Measurements from ENCODE around the gene TOX2. TPM values are rescaled to one million over a fixed set of nuclear protein-coding genes. Genes with fewer than 3 reads are reported as not detected.

TOX2 gene
- total and polyA plus RNA-seq, 2 of the 4 experiments (the other 2 are of a cell fraction) = 1.3 to 17.5 TPM

DNA sequence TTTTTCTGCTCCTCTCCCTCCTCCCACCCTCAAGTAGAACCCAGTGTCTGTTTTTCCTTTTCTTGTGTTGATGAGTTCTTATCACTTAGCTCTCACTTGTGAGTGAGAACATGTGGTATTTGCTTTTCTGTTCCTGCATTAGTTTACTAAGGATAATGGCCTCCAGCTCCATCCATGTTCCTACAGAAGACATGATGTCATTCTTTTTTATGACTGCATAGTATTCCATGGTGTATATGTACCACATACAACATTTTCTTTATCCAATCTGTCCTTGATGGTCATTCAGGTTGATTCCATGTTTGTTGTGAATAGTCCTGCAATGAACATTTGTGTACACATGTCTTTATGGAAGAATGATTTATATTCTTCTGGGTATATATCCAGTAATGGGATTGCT is 81.0 kb downstream of the TOX2 start:
- H2AK5ac ChIP-seq (ENCODE audit: low read depth, low read length) = no peak overlapping the region
- H3K14ac ChIP-seq (replicated peaks; ENCODE audit: low read depth, low read length) = no peak overlapping the region
- no peak overlapping the region for H4K8ac ChIP-seq (ENCODE audit: low read depth in 2 of 2, low read length in 2 of 2)
- H3K79me1 ChIP-seq (ENCODE audit: low read depth in 1 of 2, low read length in 2 of 2) = peaks cover 30 to 68% of the 10 kb centered on the region in 2 experiments
- H3K27ac ChIP-seq (ENCODE audit: insufficient read depth, low read length) = no peak overlapping the region
- H3K4me1 ChIP-seq (ENCODE audit: control insufficient read depth, insufficient read depth, low read length) = peaks cover 2% of the 10 kb centered on the region; the same call in 1 of the 2 replicates
- no peak overlapping the region for H2AK9ac ChIP-seq (replicated peaks; ENCODE audit: low read depth, low read length, poor library complexity)
- DNase-seq (no peak), ATAC-seq (ENCODE audit: low read depth) (no peak)
- H2BK5ac ChIP-seq (ENCODE audit: low read depth, low read length, poor library complexity, severe bottlenecking) = no peak overlapping the region
- H3K56ac ChIP-seq (ENCODE audit: extremely low read depth, insufficient read depth, low read length) = no peak overlapping the region
- H4K5ac ChIP-seq (ENCODE audit: low read depth, low read length) = no peak overlapping the region
- CTCF ChIA-PET = no interaction called here
- no peak for TF ChIP-seq MXI1 (IDR thresholded peaks at IDR 0.05; ENCODE audit: borderline replicate concordance, low read depth, low read length)
- no peak for TF ChIP-seq RCOR1 (IDR thresholded peaks at IDR 0.05; ENCODE audit: insufficient replicate concordance, low read length)
- TF ChIP-seq MAFK (IDR thresholded peaks at IDR 0.05; ENCODE audit: low read depth, low read length) = no peak
- TF ChIP-seq CHD1 (IDR thresholded peaks at IDR 0.05; ENCODE audit: low read depth, low read length) = no peak
- no peak for TF ChIP-seq POLR2A (IDR thresholded peaks at IDR 0.05; ENCODE audit: low read depth, low read length)
- TF ChIP-seq RAD21 (IDR thresholded peaks at IDR 0.05; ENCODE audit: low read length) = no peak
- TF ChIP-seq CEBPB (IDR thresholded peaks at IDR 0.05; ENCODE audit: low read depth, low read length) = no peak
- no peak for TF ChIP-seq NFE2L2 (IDR thresholded peaks at IDR 0.05; ENCODE audit: low read depth, low read length)
- no peak for TF ChIP-seq RFX5 (IDR thresholded peaks at IDR 0.05; ENCODE audit: low read depth, low read length)
- no peak for TF ChIP-seq ELK1 (IDR thresholded peaks at IDR 0.05; ENCODE audit: borderline replicate concordance, low read depth, low read length)
- no peak for TF ChIP-seq SMC3 (IDR thresholded peaks at IDR 0.05; ENCODE audit: low read depth, low read length)
- no peak for TF ChIP-seq FOS (IDR thresholded peaks at IDR 0.05; ENCODE audit: low read depth, low read length)
- TF ChIP-seq, protein P1, sequence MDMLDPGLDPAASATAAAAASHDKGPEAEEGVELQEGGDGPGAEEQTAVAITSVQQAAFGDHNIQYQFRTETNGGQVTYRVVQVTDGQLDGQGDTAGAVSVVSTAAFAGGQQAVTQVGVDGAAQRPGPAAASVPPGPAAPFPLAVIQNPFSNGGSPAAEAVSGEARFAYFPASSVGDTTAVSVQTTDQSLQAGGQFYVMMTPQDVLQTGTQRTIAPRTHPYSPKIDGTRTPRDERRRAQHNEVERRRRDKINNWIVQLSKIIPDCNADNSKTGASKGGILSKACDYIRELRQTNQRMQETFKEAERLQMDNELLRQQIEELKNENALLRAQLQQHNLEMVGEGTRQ (IDR thresholded peaks at IDR 0.05; ENCODE audit: low read depth, low read length) = no peak
- no peak for TF ChIP-seq CTCF (conservative IDR thresholded peaks at IDR 0.05; ENCODE audit: low read depth, low read length)
- no peak for TF ChIP-seq MAZ (IDR thresholded peaks at IDR 0.05; ENCODE audit: borderline replicate concordance, low read depth, low read length)
- no peak for TF ChIP-seq BHLHE40 (IDR thresholded peaks at IDR 0.05; ENCODE audit: low read depth, low read length)
- POLR2A ChIA-PET (ENCODE audit: unreplicated experiment) = no interaction called here
- no TSS peak for BruUV-seq (replicated peaks)
- no peak overlapping the region for H3K4me2 ChIP-seq (ENCODE audit: low read depth, low read length)
- H3K36me3 ChIP-seq (ENCODE audit: control insufficient read depth, insufficient read depth, low read length) = no peaks in the 10 kb centered on the region
- no peaks in the 10 kb centered on the region for H3K27me3 ChIP-seq (ENCODE audit: control insufficient read depth, insufficient read depth, low read length)
- no peak overlapping the region for H2AFZ ChIP-seq (replicated peaks; ENCODE audit: low read length, poor library complexity)
- H3K9ac ChIP-seq (ENCODE audit: low read depth, low read length) = no peak overlapping the region
- in situ Hi-C loops (cut with MboI; ENCODE audit: low sequenced_read_pairs) (no loop called here), dilution Hi-C loops (cut with HindIII; ENCODE audit: low sequenced_read_pairs, unreplicated experiment) (no loop called here), intact Hi-C loops (cut with micrococcal nuclease) (no loop called here)
- H3K9me3 ChIP-seq (ENCODE audit: control insufficient read depth, insufficient read depth, low read length) = no peaks in the 10 kb centered on the region
- H3K4me3 ChIP-seq (ENCODE audit: insufficient read depth, low read depth, low read length) = no peak overlapping the region
- no peak overlapping the region for H2BK120ac ChIP-seq (ENCODE audit: low read depth, low read length)
- H3K4ac ChIP-seq (ENCODE audit: low read depth, low read length) = no peak overlapping the region
- no peak overlapping the region for H4K91ac ChIP-seq (ENCODE audit: insufficient read depth, low read depth, low read length)
- H3K9me1 ChIP-seq (ENCODE audit: insufficient read depth, low read length) = peaks cover 23% of the 10 kb centered on the region
- H4K20me1 ChIP-seq (ENCODE audit: insufficient read depth, low read length) = peaks cover 15% of the 10 kb centered on the region; the same call in 1 of the 2 replicates
- no peak overlapping the region for H2BK15ac ChIP-seq (ENCODE audit: low read depth, low read length)
- no peak overlapping the region for H2BK20ac ChIP-seq (ENCODE audit: low read depth, low read length)
- H3K18ac ChIP-seq (ENCODE audit: low read depth, low read length) = no peak overlapping the region
- H3K23ac ChIP-seq (ENCODE audit: low read depth, low read length) = no peak overlapping the region

All from IMR-90 (cell line).